RWPE2 (cell line): ENCODE data around the gene OR6C70.

Source experiments
- ATAC-seq: fragments of 200-7000 bp; cut with Tn5 transposase; 3 replicates; pipeline ENCODE4 v1.9.1; 2021; ENCODE audit warnings: low read depth
- DNase-seq: peaks from one replicate; pipeline ENCODE4 v3.0.0-alpha.2; 2020; ENCODE audit warnings: low spot score
- H3K27ac ChIP-seq: fragments of 450-650 bp; 2 replicates; pipeline ENCODE4 v1.5.1; 2017; ENCODE audit warnings: mild to moderate bottlenecking; ENCODE audit not compliant: poor library complexity, severe bottlenecking
- H3K27me3 ChIP-seq: fragments of 250-450 bp; sonication (Bioruptor Pico); 2 replicates; pipeline ENCODE4 v1.5.1; 2021; ENCODE audit warnings: mild to moderate bottlenecking, moderate library complexity; ENCODE audit not compliant: insufficient read depth, poor library complexity, severe bottlenecking
- H3K36me3 ChIP-seq: fragments of 250-450 bp; sonication (Bioruptor Pico); 2 replicates; pipeline ENCODE4 v1.5.1; 2020; ENCODE audit warnings: low read depth, mild to moderate bottlenecking, moderate library complexity
- H3K4me1 ChIP-seq: fragments of 250-450 bp; sonication (Bioruptor Pico); 2 replicates; pipeline ENCODE4 v1.5.1; 2021; ENCODE audit warnings: mild to moderate bottlenecking, moderate library complexity; ENCODE audit not compliant: insufficient read depth, poor library complexity, severe bottlenecking
- H3K4me3 ChIP-seq: fragments of 250-450 bp; sonication (Bioruptor Pico); 2 replicates; pipeline ENCODE4 v1.5.1; 2021; ENCODE audit warnings: mild to moderate bottlenecking, moderate library complexity; ENCODE audit not compliant: severe bottlenecking
- H3K9me3 ChIP-seq: fragments of 250-450 bp; sonication (Bioruptor Pico); 2 replicates; pipeline ENCODE4 v1.5.1; 2021; ENCODE audit warnings: mild to moderate bottlenecking, moderate library complexity; ENCODE audit not compliant: severe bottlenecking
- TF ChIP-seq, protein P1 (sequence below): fragments of 450-650 bp; IDR thresholded peaks from one replicate; pipeline ENCODE4 v1.5.1; 2017; ENCODE audit warnings: mild to moderate bottlenecking, moderate library complexity; ENCODE audit not compliant: poor library complexity, severe bottlenecking

Gene OR6C70

DNA sequence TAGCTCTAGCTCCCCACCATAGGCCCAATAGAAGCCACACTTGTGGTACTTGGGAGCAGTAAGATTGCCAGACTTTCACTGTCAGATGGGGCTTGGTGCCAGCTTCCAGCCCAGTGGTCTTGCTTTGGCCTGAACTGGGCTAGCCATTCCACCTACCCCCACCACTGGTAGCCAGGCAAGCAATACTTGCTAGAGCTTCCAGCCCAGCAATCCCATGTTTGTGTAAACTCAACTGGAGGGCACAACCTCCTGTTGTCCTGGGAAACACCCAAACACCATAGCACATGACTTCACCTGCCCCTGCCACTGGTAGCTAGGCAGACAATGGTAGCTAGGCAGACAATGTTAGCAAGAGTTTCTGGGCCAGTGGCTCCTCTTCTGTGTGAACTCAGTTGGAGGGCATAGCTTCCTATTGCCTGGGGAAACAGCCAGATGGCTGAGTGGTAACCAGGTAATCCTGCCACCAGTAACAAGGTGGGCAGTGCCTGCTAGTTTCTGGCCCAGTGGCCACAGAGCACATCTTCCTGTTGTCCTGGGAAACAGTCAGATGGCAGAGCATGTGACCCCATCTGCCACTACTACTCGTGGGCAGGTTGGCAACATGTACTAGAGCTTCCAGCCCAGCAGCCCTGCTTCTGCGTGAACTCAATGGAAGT lies 49.5 kb downstream of the OR6C70 start:
- TF ChIP-seq, protein P1, sequence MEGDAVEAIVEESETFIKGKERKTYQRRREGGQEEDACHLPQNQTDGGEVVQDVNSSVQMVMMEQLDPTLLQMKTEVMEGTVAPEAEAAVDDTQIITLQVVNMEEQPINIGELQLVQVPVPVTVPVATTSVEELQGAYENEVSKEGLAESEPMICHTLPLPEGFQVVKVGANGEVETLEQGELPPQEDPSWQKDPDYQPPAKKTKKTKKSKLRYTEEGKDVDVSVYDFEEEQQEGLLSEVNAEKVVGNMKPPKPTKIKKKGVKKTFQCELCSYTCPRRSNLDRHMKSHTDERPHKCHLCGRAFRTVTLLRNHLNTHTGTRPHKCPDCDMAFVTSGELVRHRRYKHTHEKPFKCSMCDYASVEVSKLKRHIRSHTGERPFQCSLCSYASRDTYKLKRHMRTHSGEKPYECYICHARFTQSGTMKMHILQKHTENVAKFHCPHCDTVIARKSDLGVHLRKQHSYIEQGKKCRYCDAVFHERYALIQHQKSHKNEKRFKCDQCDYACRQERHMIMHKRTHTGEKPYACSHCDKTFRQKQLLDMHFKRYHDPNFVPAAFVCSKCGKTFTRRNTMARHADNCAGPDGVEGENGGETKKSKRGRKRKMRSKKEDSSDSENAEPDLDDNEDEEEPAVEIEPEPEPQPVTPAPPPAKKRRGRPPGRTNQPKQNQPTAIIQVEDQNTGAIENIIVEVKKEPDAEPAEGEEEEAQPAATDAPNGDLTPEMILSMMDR, result no peak
- DNase-seq (peak; percentile 25), ATAC-seq (no peak)
- Histone ChIP-seq H3K4me1 (no peaks in the 10 kb centered on the region), H3K9me3 (no peaks in the 10 kb centered on the region), H3K27ac (no peak overlapping the region), H3K4me3 (no peak overlapping the region), H3K36me3 (no peaks in the 10 kb centered on the region), H3K27me3 (peaks cover 21% of the 10 kb centered on the region)
